Mesothelial cell of epicardium (in vitro differentiated cells): ENCODE data around the gene GNAT2. TPM values are rescaled to one million over a fixed set of nuclear protein-coding genes. Genes with fewer than 3 reads are reported as not detected.

Source experiments
- DNase-seq, 2 experiments: peaks; one replicate each; pipeline ENCODE4 v3.0.0; 2021; ENCODE audit warnings: low spot score in 2 of 2; ENCODE audit not compliant: unreplicated experiment in 2 of 2
- H3K27ac Mint-ChIP-seq: 2 replicates; pipeline ENCODE4 v1.8.0; 2021; ENCODE audit warnings: mixed read lengths
- H3K27me3 Mint-ChIP-seq: 2 replicates; pipeline ENCODE4 v1.8.0; 2021; ENCODE audit warnings: low read depth, mixed read lengths
- H3K36me3 Mint-ChIP-seq: 2 replicates; pipeline ENCODE4 v1.8.0; 2021; ENCODE audit warnings: mixed read lengths
- H3K4me1 Mint-ChIP-seq: 2 replicates; pipeline ENCODE4 v1.8.0; 2021; ENCODE audit warnings: mixed read lengths
- H3K4me3 Mint-ChIP-seq: 2 replicates; pipeline ENCODE4 v1.8.0; 2021; ENCODE audit warnings: mild to moderate bottlenecking, moderate library complexity, mixed read lengths
- H3K9me3 Mint-ChIP-seq: 2 replicates; pipeline ENCODE4 v1.8.0; 2021; ENCODE audit warnings: mixed read lengths
- CTCF ChIP-seq: fragments of 200-600 bp; sonication (generic); IDR thresholded peaks from one replicate; pipeline ENCODE4 v1.5.0; 2021; ENCODE audit warnings: antibody characterized with exemption; ENCODE audit not compliant: unreplicated experiment
- total RNA-seq: library from RNA; stranded (reverse); gene quantifications from 3 replicates; pipeline ENCODE4 v1.2.1, GENCODE V29; 2021

Gene GNAT2
- total RNA-seq, 1 donor from 2014 or later, result not detected

GRCh38 chr1:109628540-109629321, 9.3 kb upstream of the GNAT2 start:
- H3K27me3 Mint-ChIP-seq, result no peaks in the 10 kb centered on the region
- H3K9me3 Mint-ChIP-seq, result no peaks in the 10 kb centered on the region
- DNase-seq, result no peak
- H3K27ac Mint-ChIP-seq, result no peak overlapping the region
- H3K4me3 Mint-ChIP-seq, result no peak overlapping the region
- no peak for TF ChIP-seq CTCF
- H3K4me1 Mint-ChIP-seq, result peaks cover 1% of the 10 kb centered on the region
- H3K36me3 Mint-ChIP-seq, result peaks cover 29% of the 10 kb centered on the region

DNA sequence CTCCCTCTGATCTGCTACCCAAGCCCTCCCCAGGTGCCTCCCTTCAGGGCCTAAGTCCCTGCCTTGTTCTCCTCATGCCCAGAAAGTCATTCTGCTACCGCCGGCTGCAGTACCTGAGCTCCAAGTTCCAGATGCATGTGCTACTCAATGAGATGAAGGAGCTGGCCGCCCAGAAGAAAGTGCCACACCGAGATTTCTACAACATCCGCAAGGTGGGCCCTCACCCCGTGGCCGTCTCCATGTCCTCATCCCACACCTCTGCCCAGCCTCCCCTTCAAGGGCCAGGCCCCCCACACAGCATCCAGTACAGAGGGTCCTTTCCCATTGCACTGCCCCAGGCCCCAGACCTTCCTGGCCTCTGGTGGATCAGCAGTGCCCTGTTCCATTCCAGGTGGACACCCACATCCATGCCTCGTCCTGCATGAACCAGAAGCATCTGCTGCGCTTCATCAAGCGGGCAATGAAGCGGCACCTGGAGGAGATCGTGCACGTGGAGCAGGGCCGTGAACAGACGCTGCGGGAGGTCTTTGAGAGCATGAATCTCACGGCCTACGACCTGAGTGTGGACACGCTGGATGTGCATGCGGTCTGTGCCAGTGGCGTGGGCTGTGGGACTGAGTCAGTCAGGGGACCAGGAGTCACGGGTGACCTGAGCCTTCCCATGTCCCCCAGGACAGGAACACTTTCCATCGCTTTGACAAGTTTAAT, 8.4 kb upstream of the GNAT2 start:
- H3K27ac Mint-ChIP-seq, result no peak overlapping the region
- H3K9me3 Mint-ChIP-seq, result no peaks in the 10 kb centered on the region
- no peak for DNase-seq
- H3K27me3 Mint-ChIP-seq, result no peaks in the 10 kb centered on the region
- TF ChIP-seq CTCF, result no peak
- peaks cover 10% of the 10 kb centered on the region for H3K4me1 Mint-ChIP-seq
- peaks cover 28% of the 10 kb centered on the region for H3K36me3 Mint-ChIP-seq
- H3K4me3 Mint-ChIP-seq, result no peak overlapping the region

DNA sequence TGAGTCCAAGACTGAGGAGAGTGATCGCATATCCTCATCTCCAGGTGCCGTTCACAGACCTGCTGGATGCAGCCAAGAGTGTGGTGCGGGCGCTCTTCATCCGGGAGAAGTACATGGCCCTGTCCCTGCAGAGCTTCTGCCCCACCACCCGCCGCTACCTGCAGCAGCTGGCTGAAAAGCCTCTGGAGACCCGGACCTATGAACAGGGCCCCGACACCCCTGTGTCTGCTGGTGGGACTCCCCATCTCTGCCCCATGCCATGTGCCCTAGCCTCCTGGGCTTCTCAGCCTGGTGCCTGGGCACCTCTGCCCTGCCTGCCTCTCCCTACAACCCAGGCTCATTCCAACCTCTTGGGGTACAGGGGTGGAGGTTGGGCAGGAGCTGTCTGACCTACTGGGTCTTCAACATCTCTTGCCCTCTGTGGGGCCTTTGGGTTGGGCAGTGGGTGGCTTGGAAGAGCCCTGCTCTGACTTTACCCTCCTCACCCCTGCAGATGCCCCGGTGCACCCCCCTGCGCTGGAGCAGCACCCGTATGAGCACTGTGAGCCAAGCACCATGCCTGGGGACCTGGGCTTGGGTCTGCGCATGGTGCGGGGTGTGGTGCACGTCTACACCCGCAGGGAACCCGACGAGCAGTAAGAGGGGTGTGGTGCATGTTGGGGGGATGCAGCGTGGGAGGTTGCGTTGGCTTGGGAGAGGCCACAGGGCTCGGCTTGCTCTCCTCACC, 7.4 kb upstream of the GNAT2 start:
- H3K27ac Mint-ChIP-seq, result no peak overlapping the region
- peaks cover 25% of the 10 kb centered on the region for H3K36me3 Mint-ChIP-seq
- peaks cover 20% of the 10 kb centered on the region for H3K4me1 Mint-ChIP-seq
- H3K9me3 Mint-ChIP-seq, result no peaks in the 10 kb centered on the region
- no peaks in the 10 kb centered on the region for H3K27me3 Mint-ChIP-seq
- no peak overlapping the region for H3K4me3 Mint-ChIP-seq
- DNase-seq, result no peak
- TF ChIP-seq CTCF, result no peak

DNA sequence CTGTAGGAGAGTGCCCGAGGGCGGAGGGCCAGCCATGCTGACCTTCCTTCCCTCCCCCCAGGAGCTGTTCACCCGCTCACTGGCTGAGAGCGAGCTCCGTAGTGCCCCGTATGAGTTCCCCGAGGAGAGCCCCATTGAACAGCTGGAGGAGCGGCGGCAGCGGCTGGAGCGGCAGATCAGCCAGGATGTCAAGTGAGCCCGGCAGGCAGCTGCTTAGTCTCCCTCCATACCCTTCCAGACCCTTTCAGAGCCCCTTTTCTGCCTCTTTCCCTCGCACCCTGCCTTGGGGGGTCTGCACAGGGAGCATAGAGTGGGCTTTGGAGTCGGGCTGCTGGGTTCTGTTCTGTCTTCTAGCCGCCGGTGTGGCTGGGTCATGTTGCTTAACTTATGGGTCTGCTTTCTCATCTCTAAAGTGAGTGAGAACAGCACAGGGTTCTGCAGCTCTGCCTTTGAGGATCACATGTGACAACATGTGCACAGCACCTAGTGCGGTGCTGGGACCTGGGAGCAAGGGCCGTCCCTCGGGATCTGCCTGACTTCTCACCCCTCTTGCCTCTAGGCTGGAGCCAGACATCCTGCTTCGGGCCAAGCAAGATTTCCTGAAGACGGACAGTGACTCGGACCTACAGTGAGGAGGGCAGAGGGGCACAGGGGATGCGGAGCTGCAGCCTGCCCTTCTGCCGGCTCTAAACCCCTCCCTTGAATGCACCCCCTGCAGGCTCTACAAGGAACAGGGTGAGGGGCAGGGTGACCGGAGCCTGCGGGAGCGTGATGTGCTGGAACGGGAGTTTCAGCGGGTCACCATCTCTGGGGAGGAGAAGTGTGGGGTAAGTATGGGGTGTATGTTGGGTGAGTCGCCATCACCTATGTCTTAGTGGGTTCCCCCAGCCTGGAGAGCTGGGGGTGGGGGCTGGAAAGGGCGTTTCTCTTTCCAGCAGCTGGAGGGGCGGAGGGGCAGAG, 6.5 kb upstream of the GNAT2 start:
- peaks cover 20% of the 10 kb centered on the region for H3K36me3 Mint-ChIP-seq
- no peak overlapping the region for H3K4me3 Mint-ChIP-seq
- no peak for DNase-seq
- H3K27me3 Mint-ChIP-seq, result no peaks in the 10 kb centered on the region
- H3K27ac Mint-ChIP-seq, result peak overlapping the region; percentile 12
- no peaks in the 10 kb centered on the region for H3K9me3 Mint-ChIP-seq
- peaks cover 26% of the 10 kb centered on the region for H3K4me1 Mint-ChIP-seq
- no peak for TF ChIP-seq CTCF

DNA sequence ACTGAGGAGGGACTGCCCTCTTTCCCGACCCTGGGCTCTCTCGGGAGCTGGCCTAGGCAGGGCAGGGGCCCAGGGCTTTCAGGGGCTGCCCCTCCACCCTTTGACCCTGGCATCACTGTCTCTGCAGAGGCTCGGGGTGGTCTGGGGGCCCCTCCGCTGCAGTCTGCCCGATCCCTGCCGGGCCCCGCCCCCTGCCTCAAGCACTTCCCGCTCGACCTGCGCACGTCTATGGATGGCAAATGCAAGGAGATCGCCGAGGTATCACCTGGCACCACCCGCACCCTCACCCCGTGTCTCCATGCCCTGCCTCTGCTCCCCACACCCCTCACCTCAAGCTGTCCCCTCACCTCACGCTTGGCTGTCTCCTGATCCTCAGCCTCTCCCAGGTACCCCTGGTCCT, 5.8 kb upstream of the GNAT2 start:
- Mint-ChIP-seq H3K4me3 (no peak overlapping the region), H3K9me3 (no peaks in the 10 kb centered on the region), H3K27ac (no peak overlapping the region), H3K4me1 (peaks cover 26% of the 10 kb centered on the region), H3K36me3 (peaks cover 20% of the 10 kb centered on the region), H3K27me3 (no peaks in the 10 kb centered on the region)
- DNase-seq, result no peak
- TF ChIP-seq CTCF, result no peak
